HepG2 (cell line): ENCODE results near the gene OPA3. TPM values are rescaled to one million over a fixed set of nuclear protein-coding genes. Genes with fewer than 3 reads are reported as not detected.

Experiments
- AHR ChIP-seq: IDR thresholded peaks from 2 replicates; pipeline ENCODE4 v1.6.1; 2018; ENCODE audit warnings: missing genetic modification reagents, missing compliant biosample characterization
- ARHGAP35 ChIP-seq: sonication (generic); formaldehyde crosslinking; IDR thresholded peaks from 2 replicates; pipeline ENCODE4 v1.9.0; 2022; ENCODE audit warnings: mild to moderate bottlenecking, inconsistent platforms, moderate library complexity, missing genetic modification reagents, borderline replicate concordance
- ASH2L ChIP-seq: fragments of 300-600, 200-600 bp; sonication (generic); IDR thresholded peaks from 2 replicates; pipeline ENCODE4 v1.7.0; 2017; ENCODE audit warnings: low read depth, mild to moderate bottlenecking, moderate library complexity, mixed read lengths, low read length; ENCODE audit not compliant: insufficient read length
- ATF7 ChIP-seq, 2 experiments: fragments of 450-650 bp in 1 of 2; sonication (generic) in 1 of 2; formaldehyde crosslinking in 1 of 2; IDR thresholded peaks; 2 replicates each; pipeline versions ENCODE4 v1.4.0 to v1.6.1; 2016 to 2020; ENCODE audit warnings: antibody characterized with exemption in 1 of 2, mild to moderate bottlenecking in 1 of 2, missing genetic modification reagents in 1 of 2
- CCAR2 ChIP-seq: fragments of 200-400 bp; formaldehyde crosslinking; optimal IDR thresholded peaks from 2 replicates; pipeline ENCODE3; 2018; ENCODE audit warnings: low read depth, mild to moderate bottlenecking, low read length, moderate library complexity
- DPF2 ChIP-seq: sonication (generic); formaldehyde crosslinking; IDR thresholded peaks from 2 replicates; pipeline ENCODE4 v1.4.0; 2020; ENCODE audit warnings: mild to moderate bottlenecking, low read depth, missing genetic modification reagents, borderline replicate concordance
- ERF ChIP-seq: IDR thresholded peaks from 2 replicates; pipeline ENCODE4 v1.6.1; 2018; ENCODE audit warnings: missing biosample characterization, missing genetic modification reagents
- GTF3A ChIP-seq: sonication (generic); formaldehyde crosslinking; conservative IDR thresholded peaks from 2 replicates; pipeline ENCODE4 v1.4.0; 2020; ENCODE audit warnings: mild to moderate bottlenecking, missing genetic modification reagents
- KAT2B ChIP-seq: fragments of 150-350 bp; IDR thresholded peaks from 2 replicates; pipeline ENCODE4 v1.6.1; 2014; ENCODE audit warnings: low read depth, low read length, borderline replicate concordance
- KLF12 ChIP-seq: sonication (generic); formaldehyde crosslinking; IDR thresholded peaks from 2 replicates; pipeline ENCODE4 v1.4.0; 2020; ENCODE audit warnings: missing genetic modification reagents, borderline replicate concordance
- NFKB2 ChIP-seq: sonication (generic); formaldehyde crosslinking; IDR thresholded peaks from 2 replicates; pipeline ENCODE4 v1.4.0; 2020; ENCODE audit warnings: missing genetic modification reagents, borderline replicate concordance
- POLR2A ChIP-seq, 2 experiments: IDR thresholded peaks; 2 replicates each; pipeline ENCODE4 v1.6.1; 2011; ENCODE audit warnings: low read depth in 2 of 2, low read length in 2 of 2, mild to moderate bottlenecking in 1 of 2, moderate library complexity in 1 of 2; ENCODE audit not compliant: insufficient read depth in 1 of 2
- SIN3B ChIP-seq: fragments of 150-350 bp; IDR thresholded peaks from 2 replicates; pipeline ENCODE4 v1.6.1; 2014; ENCODE audit warnings: low read length
- SMAD3 ChIP-seq: sonication (generic); formaldehyde crosslinking; IDR thresholded peaks from 2 replicates; pipeline ENCODE4 v1.4.0; 2020; ENCODE audit warnings: missing genetic modification reagents
- TBP ChIP-seq: sonication (generic); formaldehyde crosslinking; IDR thresholded peaks from 2 replicates; pipeline ENCODE4 v1.5.0; 2020; ENCODE audit warnings: missing genetic modification reagents
- ZBTB7A ChIP-seq: sonication (generic); formaldehyde crosslinking; IDR thresholded peaks from 2 replicates; pipeline ENCODE4 v1.8.0; 2022; ENCODE audit warnings: mild to moderate bottlenecking, missing genetic modification reagents
- ZBTB7B ChIP-seq: sonication (generic); formaldehyde crosslinking; IDR thresholded peaks from 2 replicates; pipeline ENCODE4 v1.4.0; 2020; ENCODE audit warnings: missing genetic modification reagents
- ZNF598 ChIP-seq: sonication (generic); formaldehyde crosslinking; IDR thresholded peaks from 2 replicates; pipeline ENCODE4 v1.5.1; 2020; ENCODE audit warnings: mild to moderate bottlenecking, missing genetic modification reagents, borderline replicate concordance
- ZNF781 ChIP-seq: sonication (generic); formaldehyde crosslinking; IDR thresholded peaks from 2 replicates; pipeline ENCODE4 v1.5.1; 2020; ENCODE audit warnings: borderline replicate concordance, mild to moderate bottlenecking, missing genetic modification reagents; ENCODE audit errors: not compliant biosample characterization
- ZSCAN30 ChIP-seq: sonication (generic); formaldehyde crosslinking; IDR thresholded peaks from 2 replicates; pipeline ENCODE4 v1.5.0; 2020; ENCODE audit warnings: mild to moderate bottlenecking, missing genetic modification reagents
- polyA plus RNA-seq, 8 experiments: library from polyadenylated mRNA; depleted of rRNA in 3 of 8; stranded (reverse) in 7 of 8; unstranded in 1 of 8; fragments of >200 nt; fragmentation: Illumina TruSeq in 4 of 8; extraction: Trizol in 4 of 8; gene quantifications; 2 replicates each; pipeline versions ENCODE4 v1.2.1 to v1.2.3, GENCODE V29; 2011 to 2016; ENCODE audit warnings: low read depth in 4 of 8, missing spikeins in 1 of 8, mixed read lengths in 1 of 8; ENCODE audit not compliant: insufficient read depth in 1 of 8
- total RNA-seq, 5 experiments: library from RNA; depleted of rRNA; stranded (reverse); fragments of >200 nt; fragmentation: Illumina TruSeq; extraction: Trizol; gene quantifications; 2 replicates each; pipeline ENCODE4 v1.2.3, GENCODE V29; 2016; ENCODE audit warnings: low read depth in 1 of 5
- TF ChIP-seq, protein P1 (sequence below): IDR thresholded peaks from 2 replicates; pipeline ENCODE4 v1.6.1; 2012; ENCODE audit warnings: low read depth, low read length, improper control_type of control experiment
- TF ChIP-seq, protein P2 (sequence below): IDR thresholded peaks from 2 replicates; pipeline ENCODE4 v1.6.1; 2016; ENCODE audit warnings: low read depth, missing genetic modification reagents, missing compliant biosample characterization

The OPA3 gene
- total and polyA plus RNA-seq, 2 of the 13 experiments (the other 11 are each of a cell fraction or from before 2014, with no cell fraction given) = 8.3 to 17.7 TPM

DNA sequence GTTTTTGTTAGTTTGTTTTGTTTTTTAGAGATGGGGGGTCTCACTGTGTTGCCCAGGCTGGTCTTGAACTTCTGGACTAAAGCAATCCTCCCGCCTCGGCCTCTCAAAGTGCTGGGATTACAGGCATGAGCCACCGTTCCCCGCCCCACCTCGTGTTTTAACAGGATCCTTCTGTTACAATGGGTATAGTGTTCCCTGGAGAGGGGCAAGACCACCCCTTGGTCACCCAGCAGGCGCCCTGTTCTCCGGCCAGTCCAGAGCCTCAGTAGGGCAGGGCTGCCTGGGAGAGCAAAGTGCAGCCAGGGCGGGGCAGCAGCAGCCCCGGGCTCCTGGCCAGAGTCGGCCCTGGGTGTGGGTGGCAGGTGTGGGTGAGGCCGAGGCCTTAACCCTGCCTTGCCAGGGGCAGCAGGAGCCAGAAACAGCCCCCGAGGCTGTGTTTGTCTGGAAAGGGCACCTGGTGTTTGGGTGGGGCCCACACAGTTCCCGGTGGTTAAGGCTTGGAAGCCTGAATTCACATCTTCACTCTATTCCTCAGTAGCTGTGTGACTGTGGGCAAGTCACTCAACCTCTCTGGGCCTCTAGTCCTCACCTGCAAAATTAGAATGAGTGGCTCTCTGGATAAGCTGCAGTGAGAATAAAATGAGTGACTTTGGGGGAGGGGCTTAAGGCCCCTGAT lies 70.1 kb downstream of the OPA3 start (continued):
- TF ChIP-seq ZNF781 (CRISPR knock-in tag) (no peak), ZBTB7A (CRISPR knock-in tag) (peak; percentile 90), ARHGAP35 (CRISPR knock-in tag) (no peak), ERF (CRISPR knock-in tag) (peak; percentile 72), DPF2 (no peak; the same call in 1 of the 2 replicates), KLF12 (CRISPR knock-in tag) (peak; percentile 69; the same call in 1 of the 2 replicates), ASH2L (no peak), ZSCAN30 (CRISPR knock-in tag) (no peak; the same call in 1 of the 2 replicates), GTF3A (CRISPR knock-in tag) (no peak), AHR (CRISPR knock-in tag) (no peak), KAT2B (no peak), SMAD3 (CRISPR knock-in tag) (0 out of 2 replicates have a peak, but pooled peaks have one; percentile 24), SIN3B (no peak), POLR2A (IDR thresholded peaks at IDR 0.05; ENCODE audit: insufficient read depth in 1 of 2, low read depth in 2 of 2, low read length in 2 of 2) (no peak; a peak in 1 of 4 replicates), ATF7 (IDR thresholded peaks at IDR 0.05) (no peak), ATF7 (CRISPR knock-in tag; IDR thresholded peaks at IDR 0.05) (no peak), CCAR2 (no peak), TBP (no peak), ZBTB7B (CRISPR knock-in tag) (peak; percentile 98), NFKB2 (CRISPR knock-in tag) (peak; percentile 80; the same call in 1 of the 2 replicates), ZNF598 (CRISPR knock-in tag) (no peak)
- TF ChIP-seq, protein P1, sequence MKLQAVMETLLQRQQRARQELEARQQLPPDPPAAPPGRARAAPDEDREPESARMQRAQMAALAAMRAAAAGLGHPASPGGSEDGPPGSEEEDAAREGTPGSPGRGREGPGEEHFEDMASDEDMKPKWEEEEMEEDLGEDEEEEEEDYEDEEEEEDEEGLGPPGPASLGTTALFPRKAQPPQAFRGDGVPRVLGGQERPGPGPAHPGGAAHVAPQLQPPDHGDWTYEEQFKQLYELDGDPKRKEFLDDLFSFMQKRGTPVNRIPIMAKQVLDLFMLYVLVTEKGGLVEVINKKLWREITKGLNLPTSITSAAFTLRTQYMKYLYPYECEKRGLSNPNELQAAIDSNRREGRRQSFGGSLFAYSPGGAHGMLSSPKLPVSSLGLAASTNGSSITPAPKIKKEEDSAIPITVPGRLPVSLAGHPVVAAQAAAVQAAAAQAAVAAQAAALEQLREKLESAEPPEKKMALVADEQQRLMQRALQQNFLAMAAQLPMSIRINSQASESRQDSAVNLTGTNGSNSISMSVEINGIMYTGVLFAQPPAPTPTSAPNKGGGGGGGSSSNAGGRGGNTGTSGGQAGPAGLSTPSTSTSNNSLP = no peak
- TF ChIP-seq, protein P2, sequence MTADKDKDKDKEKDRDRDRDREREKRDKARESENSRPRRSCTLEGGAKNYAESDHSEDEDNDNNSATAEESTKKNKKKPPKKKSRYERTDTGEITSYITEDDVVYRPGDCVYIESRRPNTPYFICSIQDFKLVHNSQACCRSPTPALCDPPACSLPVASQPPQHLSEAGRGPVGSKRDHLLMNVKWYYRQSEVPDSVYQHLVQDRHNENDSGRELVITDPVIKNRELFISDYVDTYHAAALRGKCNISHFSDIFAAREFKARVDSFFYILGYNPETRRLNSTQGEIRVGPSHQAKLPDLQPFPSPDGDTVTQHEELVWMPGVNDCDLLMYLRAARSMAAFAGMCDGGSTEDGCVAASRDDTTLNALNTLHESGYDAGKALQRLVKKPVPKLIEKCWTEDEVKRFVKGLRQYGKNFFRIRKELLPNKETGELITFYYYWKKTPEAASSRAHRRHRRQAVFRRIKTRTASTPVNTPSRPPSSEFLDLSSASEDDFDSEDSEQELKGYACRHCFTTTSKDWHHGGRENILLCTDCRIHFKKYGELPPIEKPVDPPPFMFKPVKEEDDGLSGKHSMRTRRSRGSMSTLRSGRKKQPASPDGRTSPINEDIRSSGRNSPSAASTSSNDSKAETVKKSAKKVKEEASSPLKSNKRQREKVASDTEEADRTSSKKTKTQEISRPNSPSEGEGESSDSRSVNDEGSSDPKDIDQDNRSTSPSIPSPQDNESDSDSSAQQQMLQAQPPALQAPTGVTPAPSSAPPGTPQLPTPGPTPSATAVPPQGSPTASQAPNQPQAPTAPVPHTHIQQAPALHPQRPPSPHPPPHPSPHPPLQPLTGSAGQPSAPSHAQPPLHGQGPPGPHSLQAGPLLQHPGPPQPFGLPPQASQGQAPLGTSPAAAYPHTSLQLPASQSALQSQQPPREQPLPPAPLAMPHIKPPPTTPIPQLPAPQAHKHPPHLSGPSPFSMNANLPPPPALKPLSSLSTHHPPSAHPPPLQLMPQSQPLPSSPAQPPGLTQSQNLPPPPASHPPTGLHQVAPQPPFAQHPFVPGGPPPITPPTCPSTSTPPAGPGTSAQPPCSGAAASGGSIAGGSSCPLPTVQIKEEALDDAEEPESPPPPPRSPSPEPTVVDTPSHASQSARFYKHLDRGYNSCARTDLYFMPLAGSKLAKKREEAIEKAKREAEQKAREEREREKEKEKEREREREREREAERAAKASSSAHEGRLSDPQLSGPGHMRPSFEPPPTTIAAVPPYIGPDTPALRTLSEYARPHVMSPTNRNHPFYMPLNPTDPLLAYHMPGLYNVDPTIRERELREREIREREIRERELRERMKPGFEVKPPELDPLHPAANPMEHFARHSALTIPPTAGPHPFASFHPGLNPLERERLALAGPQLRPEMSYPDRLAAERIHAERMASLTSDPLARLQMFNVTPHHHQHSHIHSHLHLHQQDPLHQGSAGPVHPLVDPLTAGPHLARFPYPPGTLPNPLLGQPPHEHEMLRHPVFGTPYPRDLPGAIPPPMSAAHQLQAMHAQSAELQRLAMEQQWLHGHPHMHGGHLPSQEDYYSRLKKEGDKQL (CRISPR knock-in tag) = no peak
